K562 treated with DMSO at 1 percent for 4 hours (cell line): ENCODE data around the gene NRK. TPM values are rescaled to one million over a fixed set of nuclear protein-coding genes. Genes with fewer than 3 reads are reported as not detected.

Experiments used
- total RNA-seq: library from RNA; unstranded; fragments of 300-600 nt; gene quantifications from 2 replicates; pipeline ENCODE4 v1.2.3, GENCODE V29; 2022; ENCODE audit not compliant: insufficient read depth

Gene NRK
- not detected in 2 replicates for total RNA-seq

DNA sequence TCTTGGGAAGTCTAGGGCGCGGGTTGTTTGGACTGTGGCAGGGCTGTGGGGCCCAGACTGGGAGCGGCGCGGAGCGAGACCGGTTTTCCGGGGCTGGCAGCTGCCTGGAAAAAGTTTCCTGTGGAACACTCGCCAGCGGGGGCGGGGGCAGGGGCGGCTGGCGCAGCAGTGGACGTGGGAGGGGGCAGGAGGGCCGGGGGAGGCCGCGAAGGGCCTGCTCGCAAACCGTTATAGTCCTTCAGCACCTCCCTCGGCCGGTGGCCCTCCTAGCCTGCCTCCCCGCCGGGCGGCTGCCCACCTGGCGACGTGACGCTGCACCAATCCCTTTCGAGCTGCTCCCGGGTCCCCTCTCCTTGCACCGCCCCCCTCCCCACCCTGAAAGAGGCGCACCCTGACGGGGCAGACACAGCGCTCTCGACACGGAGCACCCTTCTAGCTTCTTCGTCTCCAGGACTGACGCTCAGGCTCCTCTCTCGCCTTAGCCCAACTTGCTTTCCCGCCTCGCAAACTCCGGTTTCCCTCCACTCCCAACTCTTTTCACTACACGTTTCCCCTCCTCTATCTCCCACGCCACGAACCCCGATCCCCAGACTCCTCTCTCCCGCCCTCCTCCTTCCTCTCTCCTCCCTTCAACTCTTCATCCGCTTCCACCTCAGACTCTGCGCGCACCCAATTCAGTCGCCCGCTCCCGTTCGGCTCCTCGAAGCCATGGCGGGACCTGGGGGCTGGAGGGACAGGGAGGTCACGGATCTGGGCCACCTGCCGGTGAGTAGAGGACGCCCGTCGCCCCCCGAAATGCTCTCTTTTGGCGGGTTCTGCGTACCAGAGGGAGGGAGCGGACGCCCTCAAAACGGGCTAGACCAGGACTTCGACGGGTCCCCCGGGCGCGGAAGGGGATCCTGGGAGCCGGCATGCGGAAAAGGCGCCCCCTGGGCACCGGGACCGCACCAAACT lies at the start of gene NRK:
NRK (plus strand) TSS at position 402 of the 954 bp plus-strand sequence; CDS start at position 709, 307 bp downstream.

Other genes starting within 250 kb of the NRK start
- gene SERPINA7, start 216.2 kb downstream of the NRK start, total RNA-seq, result not detected in 2 replicates